ENCODE data around the gene RHOBTB1.

RHOBTB1 gene

GRCh38 chr10:60944058-60944909 is at the start of gene RHOBTB1:
Gene RHOBTB1, minus strand, starts transcription at chr10:60944185. Its CDS starts 32,643 bp downstream, at chr10:60911542.
- H3K4me3 ChIP-seq (ENCODE audit: low read depth, low read length) = peak within 1 kb of the TSS; percentile 79
- TF ChIP-seq CTCF (IDR thresholded peaks at IDR 0.05; ENCODE audit: low read depth, low read length) = no peak

GRCh38 chr10:60992636-60993035 is 48.7 kb upstream of the RHOBTB1 start:
- TF ChIP-seq CTCF (IDR thresholded peaks at IDR 0.05; ENCODE audit: low read depth, low read length) = no peak
- no peak overlapping the region for H3K4me3 ChIP-seq (ENCODE audit: low read depth, low read length)

GRCh38 chr10:60990663-60991062 is 46.7 kb upstream of the RHOBTB1 start:
- no peak for TF ChIP-seq CTCF (IDR thresholded peaks at IDR 0.05; ENCODE audit: low read depth, low read length)

GRCh38 chr10:60989400-60989876 is 45.5 kb upstream of the RHOBTB1 start:
- no peak for TF ChIP-seq CTCF (IDR thresholded peaks at IDR 0.05; ENCODE audit: low read depth, low read length)
- no peak overlapping the region for H3K4me3 ChIP-seq (ENCODE audit: low read depth, low read length)

More at GRCh38 chr10:60990663-60991062, 46.7 kb upstream of the RHOBTB1 start:
- H3K4me3 ChIP-seq (ENCODE audit: low read depth, low read length) = no peak overlapping the region

- H3K4me3 ChIP-seq (ENCODE audit: low read depth, low read length) = no peak overlapping the region
- no peak for TF ChIP-seq CTCF (IDR thresholded peaks at IDR 0.05; ENCODE audit: low read depth, low read length)
Measured at GRCh38 chr10:60986791-60987190, 42.8 kb upstream of the RHOBTB1 start.

- H3K4me3 ChIP-seq (ENCODE audit: low read depth, low read length) = no peak overlapping the region
- TF ChIP-seq CTCF (IDR thresholded peaks at IDR 0.05; ENCODE audit: low read depth, low read length) = no peak
Measured at GRCh38 chr10:60985951-60986350, 42.0 kb upstream of the RHOBTB1 start.

GRCh38 chr10:60980997-60981396 is 37.0 kb upstream of the RHOBTB1 start:
- no peak for TF ChIP-seq CTCF (IDR thresholded peaks at IDR 0.05; ENCODE audit: low read depth, low read length)
- H3K4me3 ChIP-seq (ENCODE audit: low read depth, low read length) = no peak overlapping the region
